GM18520 (cell line): ENCODE measurements around the gene PNKP.

Source experiments
- ATAC-seq: cut with Tn5 transposase; IDR thresholded peaks from one replicate; pipeline ENCODE4 v1.9.1; 2021; ENCODE audit not compliant: unreplicated experiment

PNKP gene

DNA sequence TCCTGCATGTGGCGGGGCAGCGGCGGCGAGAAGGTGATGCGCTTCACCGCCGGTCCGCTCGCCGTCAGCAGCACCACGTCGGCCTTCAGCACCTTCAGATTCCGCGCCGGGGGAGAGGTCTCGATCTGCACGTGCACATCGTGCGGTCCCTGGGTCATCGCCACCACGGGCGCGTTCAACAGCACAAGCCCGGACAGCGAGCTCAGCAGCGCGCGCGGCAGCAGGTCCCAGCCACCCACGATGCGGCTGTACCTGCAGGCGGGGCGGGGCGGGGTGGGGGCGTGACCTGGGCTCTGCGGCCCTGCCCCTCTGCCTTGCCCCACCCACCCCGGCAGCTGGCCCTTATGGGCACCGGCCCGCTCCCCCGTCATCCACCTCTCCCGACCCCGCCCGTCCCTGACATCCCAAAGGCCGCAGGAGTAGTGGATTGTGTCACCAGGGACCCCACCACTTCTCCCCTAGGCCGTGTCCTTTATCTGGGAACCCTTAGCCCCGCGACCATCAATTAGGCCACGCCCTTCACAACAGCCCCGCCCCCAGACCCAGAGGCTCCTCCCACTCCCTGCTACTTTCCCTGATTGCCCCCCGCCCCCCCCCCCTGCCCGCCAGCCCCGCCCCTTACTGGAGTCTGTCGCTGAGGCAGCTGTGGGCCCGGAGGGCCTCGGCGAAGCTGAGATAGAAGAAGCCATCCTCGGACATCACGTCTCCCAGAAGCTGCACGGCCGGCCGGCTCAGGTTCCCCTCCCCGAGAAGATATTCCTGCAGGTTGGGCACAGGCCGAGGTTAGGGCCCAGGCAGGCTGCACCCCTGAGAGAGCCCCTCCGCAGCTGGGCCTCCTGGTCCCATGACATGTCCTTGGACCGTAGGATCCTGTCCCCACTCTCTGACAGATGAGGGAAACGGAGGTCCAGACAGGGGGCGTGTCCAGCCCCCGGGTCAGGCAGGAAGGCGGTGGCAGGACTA lies 23.3 kb upstream of the PNKP start:
- no peak for ATAC-seq

- no peak for ATAC-seq
Observed at GRCh38 chr19:49889687-49890348, 22.4 kb upstream of the PNKP start.

GRCh38 chr19:49889038-49889686 lies 21.8 kb upstream of the PNKP start:
- no peak for ATAC-seq

- ATAC-seq: no peak
Observed at GRCh38 chr19:49888510-49888824, 21.1 kb upstream of the PNKP start.

- ATAC-seq: no peak
Observed at GRCh38 chr19:49887665-49888509, 20.5 kb upstream of the PNKP start.

- ATAC-seq: no peak
Observed at GRCh38 chr19:49887037-49887664, 19.8 kb upstream of the PNKP start.

DNA sequence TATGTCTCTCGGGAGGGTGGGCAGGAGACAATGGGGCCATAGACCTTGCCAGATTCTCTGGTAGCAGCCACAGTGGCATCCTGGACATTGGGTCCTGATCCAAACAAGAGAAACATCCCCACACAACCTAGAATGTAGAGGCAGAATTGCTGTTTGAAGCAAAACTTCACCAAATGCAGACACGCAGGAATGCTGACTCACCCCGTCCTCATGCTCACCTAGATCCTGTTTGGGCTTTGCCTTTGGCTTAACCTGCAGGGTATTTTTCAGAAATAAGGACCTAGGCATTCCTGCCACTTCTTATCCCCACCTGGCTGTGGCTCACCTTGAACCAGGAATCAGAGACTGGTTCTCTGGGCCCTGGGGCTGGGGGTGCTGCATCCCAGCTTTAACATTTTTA lies 17.4 kb upstream of the PNKP start:
- no peak for ATAC-seq

DNA sequence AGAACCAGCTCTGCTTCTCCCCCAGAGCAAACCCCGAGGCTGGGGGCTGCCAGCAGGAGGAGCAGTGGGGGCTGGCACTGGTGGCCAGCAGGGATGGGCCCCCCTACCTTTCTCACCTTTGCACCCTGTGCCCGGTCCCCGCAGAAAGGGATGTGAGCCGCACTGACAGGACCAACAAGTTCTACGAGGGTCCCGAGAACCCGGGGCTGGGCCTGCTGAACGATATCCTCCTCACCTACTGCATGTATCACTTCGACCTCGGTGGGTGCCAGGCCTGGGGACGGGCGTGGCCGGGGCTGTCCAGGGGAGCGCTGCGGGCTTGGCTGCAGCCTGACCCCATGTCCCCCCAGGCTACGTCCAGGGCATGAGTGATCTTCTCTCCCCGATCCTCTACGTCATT lies 16.7 kb upstream of the PNKP start:
- ATAC-seq: no peak

GRCh38 chr19:49883094-49883493 lies 15.7 kb upstream of the PNKP start:
- no peak for ATAC-seq

- ATAC-seq: no peak
Observed at GRCh38 chr19:49882643-49883042, 15.3 kb upstream of the PNKP start.

DNA sequence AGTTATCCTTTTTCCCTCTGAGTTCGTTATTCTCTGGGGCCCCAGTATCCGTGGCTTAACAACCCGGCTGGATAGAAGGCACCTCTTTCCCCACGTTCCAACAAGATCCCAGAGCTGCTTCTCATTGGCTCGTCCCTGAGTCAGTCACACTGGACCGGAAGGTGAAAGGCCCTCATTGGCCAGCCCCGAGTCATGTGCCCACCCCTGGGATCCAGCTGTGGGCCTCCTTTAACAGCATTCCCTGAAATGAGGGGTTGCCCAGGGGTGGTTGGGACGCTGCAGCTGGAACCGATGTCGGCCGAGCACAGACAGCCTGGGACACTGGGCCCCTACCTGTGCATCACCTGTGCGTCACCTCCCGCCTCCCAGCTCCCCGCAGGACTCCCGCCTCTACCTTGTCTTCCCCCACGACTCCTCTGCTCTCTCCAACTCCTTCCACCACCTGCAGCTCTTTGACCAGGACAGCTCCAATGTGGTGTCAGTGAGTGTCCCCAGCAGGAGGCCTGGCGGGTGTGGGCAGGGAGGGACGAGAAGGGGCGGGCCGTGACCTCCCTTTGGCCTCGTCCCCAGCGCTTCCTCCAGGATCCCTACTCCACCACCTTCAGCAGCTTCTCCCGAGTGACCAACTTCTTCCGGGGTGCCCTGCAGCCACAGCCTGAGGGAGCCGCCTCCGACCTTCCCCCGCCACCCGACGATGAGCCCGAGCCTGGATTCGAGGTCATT lies 14.5 kb upstream of the PNKP start:
- no peak for ATAC-seq

GRCh38 chr19:49881186-49881585 lies 13.8 kb upstream of the PNKP start:
- ATAC-seq: no peak

DNA sequence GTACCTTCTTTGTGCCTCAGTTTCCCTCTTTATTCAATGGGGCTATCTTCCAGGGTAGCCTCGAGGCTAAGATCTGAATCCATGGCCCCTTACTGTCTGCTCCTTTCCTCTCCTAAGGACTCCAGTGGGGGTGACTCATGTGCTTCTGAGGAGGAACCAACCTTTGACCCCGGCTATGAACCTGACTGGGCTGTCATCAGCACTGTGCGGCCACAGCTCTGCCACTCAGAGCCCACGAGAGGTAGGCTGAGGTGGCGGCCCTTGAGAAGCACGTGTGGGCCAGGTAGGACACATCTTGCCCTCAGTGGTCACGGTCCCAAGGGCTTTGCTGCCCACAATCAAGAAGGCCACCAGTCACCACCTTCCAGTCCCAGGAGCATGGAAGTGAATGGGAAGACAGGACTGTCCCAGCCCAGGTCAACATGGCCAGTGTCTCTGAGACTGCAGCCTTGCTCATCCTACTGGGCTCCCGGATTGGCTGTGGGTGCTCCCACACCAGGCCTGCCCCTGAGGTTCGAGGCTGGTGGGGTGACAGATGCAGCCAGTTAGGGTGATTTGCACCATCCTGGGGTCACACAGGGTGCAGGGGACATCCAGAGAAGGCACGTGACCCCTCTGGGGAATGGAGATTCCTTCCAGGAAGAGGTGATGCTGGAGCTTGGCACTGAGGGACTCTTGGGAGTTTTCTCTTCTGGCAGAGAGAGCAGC lies 12.9 kb upstream of the PNKP start:
- ATAC-seq: no peak

DNA sequence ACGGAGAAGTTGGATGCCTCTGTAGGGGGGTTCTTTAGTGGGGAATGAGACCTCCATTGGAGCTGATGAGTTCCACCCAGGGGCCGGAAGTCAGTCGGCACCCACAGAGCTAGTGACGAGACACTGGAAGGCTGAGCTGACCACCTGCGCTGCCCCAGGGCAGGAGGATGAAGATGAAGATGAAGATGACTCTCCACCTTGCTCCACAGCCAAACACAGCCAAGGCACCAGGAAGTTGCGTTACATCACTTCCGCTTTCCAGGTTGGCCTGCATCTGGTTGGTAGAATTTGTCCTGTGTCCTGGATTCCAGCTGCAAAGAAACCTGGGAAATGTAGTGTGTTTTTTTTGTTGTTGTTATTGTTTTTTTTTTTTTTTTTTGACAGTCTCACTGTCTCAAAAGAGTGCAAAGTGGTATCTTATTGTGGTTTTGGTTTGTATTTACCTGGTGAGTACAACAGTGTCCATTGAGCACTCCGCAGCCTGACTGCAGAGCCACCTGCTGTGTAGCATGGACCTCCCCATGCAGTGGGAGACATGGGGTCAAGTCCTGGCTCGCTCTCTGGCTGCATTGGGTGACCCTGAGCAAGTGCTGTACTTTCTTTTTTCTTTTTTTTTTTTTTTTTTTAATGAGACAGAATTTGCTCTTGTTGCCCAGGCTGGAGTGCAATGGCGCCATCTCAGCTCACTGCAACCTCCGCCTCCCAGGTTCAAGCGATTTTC lies 12.0 kb upstream of the PNKP start:
- ATAC-seq: no peak

- no peak for ATAC-seq
Observed at GRCh38 chr19:49878744-49879070, 11.3 kb upstream of the PNKP start.

DNA sequence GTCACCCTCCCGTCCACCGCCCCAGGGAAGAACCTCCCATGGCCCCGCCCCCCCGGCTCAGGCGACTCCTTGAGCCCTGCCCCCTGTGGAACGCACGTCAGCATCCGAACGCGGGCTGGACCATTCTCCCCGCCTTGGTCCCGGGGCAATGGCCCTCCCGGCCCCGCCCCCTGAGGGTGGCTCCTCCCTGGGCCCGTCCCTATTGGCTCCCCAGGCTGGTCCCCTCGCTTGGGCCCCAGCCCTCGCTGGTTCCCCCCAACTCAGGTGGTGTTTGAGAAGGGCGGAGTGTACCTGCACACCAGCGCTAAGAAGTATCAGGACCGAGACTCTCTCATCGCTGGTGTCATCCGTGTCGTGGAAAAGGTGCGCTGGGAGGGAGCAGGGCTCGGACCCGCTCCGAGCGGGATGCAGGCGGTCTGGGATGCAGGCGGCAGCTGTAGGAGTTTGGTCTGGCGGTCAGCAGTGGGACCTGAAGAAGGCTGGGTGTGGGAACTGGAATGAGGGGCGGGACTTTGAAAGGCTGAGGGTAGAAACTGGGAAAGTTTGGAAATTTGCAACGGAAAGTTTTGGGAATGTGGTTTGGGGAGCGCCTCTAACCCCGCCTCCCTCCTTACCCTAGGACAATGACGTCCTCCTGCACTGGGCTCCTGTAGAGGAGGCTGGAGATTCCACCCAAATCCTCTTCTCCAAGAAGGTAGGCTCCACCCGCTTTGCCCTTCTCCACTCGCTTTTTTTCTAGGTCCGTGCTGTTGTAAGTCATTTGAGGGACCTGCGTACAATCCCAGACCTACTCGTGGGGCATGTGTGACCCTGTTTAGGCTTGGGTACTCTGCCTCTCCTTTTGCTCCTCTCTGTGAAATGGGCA lies 10.7 kb upstream of the PNKP start:
- peak; percentile 23 for ATAC-seq

DNA sequence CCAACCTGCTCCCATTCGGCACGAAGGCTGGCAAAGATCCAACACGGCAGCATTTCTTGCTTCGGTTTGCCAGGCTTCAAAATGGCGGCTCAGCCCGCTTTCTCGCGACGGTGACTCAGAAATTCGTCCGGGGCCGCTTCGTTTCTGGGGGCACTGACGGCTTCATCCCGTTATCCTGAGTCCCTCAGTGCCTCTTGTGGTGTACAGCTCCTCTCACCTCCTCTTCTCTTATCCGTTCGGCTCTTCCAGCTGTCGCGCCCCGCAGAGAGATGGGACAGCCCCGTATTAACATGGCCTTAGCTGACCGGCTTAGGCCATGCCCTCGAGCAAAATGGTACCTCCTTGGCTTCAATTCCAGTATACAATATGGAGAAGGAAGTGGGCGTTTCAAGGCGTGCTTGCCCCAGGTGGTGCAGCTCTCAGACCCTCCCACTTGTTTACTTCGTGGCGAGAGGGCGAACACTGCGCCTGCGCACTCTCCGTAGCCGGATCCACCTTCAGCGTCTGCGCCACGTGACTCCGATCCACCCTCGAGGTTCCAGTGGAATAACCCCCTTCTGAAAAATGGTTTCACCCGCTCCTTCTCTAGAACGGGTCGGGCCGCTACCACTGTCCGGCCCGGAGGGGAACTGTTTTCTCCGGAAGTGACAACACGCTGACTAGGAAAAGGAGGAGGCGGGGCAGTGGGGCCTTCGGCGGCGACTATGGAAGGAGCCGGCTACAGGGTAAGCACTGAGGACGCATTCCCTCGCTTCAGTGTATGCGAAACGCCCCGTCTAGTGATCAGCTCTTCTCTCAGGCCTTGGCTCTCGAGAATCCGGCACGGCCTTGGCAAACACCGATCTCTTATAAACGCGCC lies 9.9 kb upstream of the PNKP start, which contains the start of the genes AKT1S1 and TBC1D17:
Gene AKT1S1 (minus strand): TSS at position 336 of the 859 bp plus-strand sequence. CDS start 4,060 bp downstream, outside the sequence.
Gene TBC1D17 (plus strand): TSS at position 683 of the 859 bp plus-strand sequence. CDS start 22 bp downstream, at position 705.
- ATAC-seq: peak; percentile 63
